ENCODE results near the gene DUSP9. TPM values are rescaled to one million over a fixed set of nuclear protein-coding genes. Genes with fewer than 3 reads are reported as not detected.

The DUSP9 gene
- total RNA-seq, 1 donor from 2014 or later = 0.21 TPM

- Mint-ChIP-seq H3K27ac (no peak overlapping the region), H3K4me1 (peaks cover 2% of the 10 kb centered on the region), H3K36me3 (no peaks in the 10 kb centered on the region), H3K27me3 (ENCODE audit: insufficient read depth, low read depth) (peaks cover 21% of the 10 kb centered on the region), H3K4me3 (no peak overlapping the region), H3K9me3 (peaks cover 28% of the 10 kb centered on the region)
- Histone ChIP-seq H2AFZ (replicated peaks) (no peak overlapping the region), H3K36me3 (no peaks in the 10 kb centered on the region), H3K4me3 (no peak overlapping the region), H3K4me2 (no peak overlapping the region), H3F3A (ENCODE audit: low read depth) (peaks cover 4% of the 10 kb centered on the region), H3K27ac (no peak overlapping the region), H4K20me1 (ENCODE audit: low read depth) (no peaks in the 10 kb centered on the region), H3K9ac (no peak overlapping the region), H3K27me3 (peaks cover 71% of the 10 kb centered on the region), H3K79me2 (ENCODE audit: low read depth) (no peaks in the 10 kb centered on the region), H3K4me1 (no peaks in the 10 kb centered on the region), H3K9me3 (ENCODE audit: low read depth) (no peaks in the 10 kb centered on the region)
- no peak for DNase-seq (ENCODE audit: low spot score)
- no peak for TF ChIP-seq EZH2 (IDR thresholded peaks at IDR 0.05)
- no peak for TF ChIP-seq EZH2phosphoT487 (IDR thresholded peaks at IDR 0.05)
- no peak for TF ChIP-seq CTCF (IDR thresholded peaks at IDR 0.05)
These were observed 38.6 kb upstream of the DUSP9 start for GRCh38 chrX:153608376-153608775.

- H3K9me3 ChIP-seq (ENCODE audit: low read depth) = no peaks in the 10 kb centered on the region
- H3K4me1 Mint-ChIP-seq = peaks cover 2% of the 10 kb centered on the region
- H4K20me1 ChIP-seq (ENCODE audit: low read depth) = no peaks in the 10 kb centered on the region
- no peak overlapping the region for H2AFZ ChIP-seq (replicated peaks)
- H3K27ac Mint-ChIP-seq = no peak overlapping the region
- peak overlapping the region; percentile 68 for H3K4me3 Mint-ChIP-seq
- peaks cover 21% of the 10 kb centered on the region for H3K27me3 Mint-ChIP-seq (ENCODE audit: insufficient read depth, low read depth)
- peaks cover 28% of the 10 kb centered on the region for H3K9me3 Mint-ChIP-seq
- no peaks in the 10 kb centered on the region for H3K36me3 Mint-ChIP-seq
- no peak for DNase-seq (ENCODE audit: low spot score)
- H3F3A ChIP-seq (ENCODE audit: low read depth) = peaks cover 4% of the 10 kb centered on the region
- H3K4me3 ChIP-seq = no peak overlapping the region
- no peaks in the 10 kb centered on the region for H3K36me3 ChIP-seq
- H3K9ac ChIP-seq = no peak overlapping the region
- TF ChIP-seq EZH2 (IDR thresholded peaks at IDR 0.05) (no peak), EZH2phosphoT487 (IDR thresholded peaks at IDR 0.05) (no peak), CTCF (IDR thresholded peaks at IDR 0.05) (no peak)
- no peak overlapping the region for H3K4me2 ChIP-seq
- H3K4me1 ChIP-seq = no peaks in the 10 kb centered on the region
- H3K79me2 ChIP-seq (ENCODE audit: low read depth) = no peaks in the 10 kb centered on the region
- H3K27me3 ChIP-seq = peaks cover 75% of the 10 kb centered on the region
- H3K27ac ChIP-seq = no peak overlapping the region
These were observed 38.2 kb upstream of the DUSP9 start for GRCh38 chrX:153608806-153609205.

- Histone ChIP-seq H3K79me2 (ENCODE audit: low read depth) (no peaks in the 10 kb centered on the region), H3K9ac (no peak overlapping the region), H3K4me2 (peak overlapping the region; percentile 64), H3K9me3 (ENCODE audit: low read depth) (no peaks in the 10 kb centered on the region), H4K20me1 (ENCODE audit: low read depth) (no peaks in the 10 kb centered on the region), H3F3A (ENCODE audit: low read depth) (peaks cover 4% of the 10 kb centered on the region), H3K27me3 (peaks cover 89% of the 10 kb centered on the region), H3K27ac (no peak overlapping the region), H3K4me3 (peak overlapping the region; percentile 45), H3K36me3 (no peaks in the 10 kb centered on the region), H2AFZ (replicated peaks) (no peak overlapping the region), H3K4me1 (no peaks in the 10 kb centered on the region)
- H3K9me3 Mint-ChIP-seq = peaks cover 28% of the 10 kb centered on the region
- H3K27ac Mint-ChIP-seq = no peak overlapping the region
- H3K36me3 Mint-ChIP-seq = no peaks in the 10 kb centered on the region
- H3K4me3 Mint-ChIP-seq = peak overlapping the region; percentile 79
- H3K4me1 Mint-ChIP-seq = peaks cover 2% of the 10 kb centered on the region
- TF ChIP-seq EZH2phosphoT487 (IDR thresholded peaks at IDR 0.05) (no peak), CTCF (IDR thresholded peaks at IDR 0.05) (peak; percentile 76)
- DNase-seq (ENCODE audit: low spot score) = peak; percentile 86
- peaks cover 23% of the 10 kb centered on the region for H3K27me3 Mint-ChIP-seq (ENCODE audit: insufficient read depth, low read depth)
These were observed 36.8 kb upstream of the DUSP9 start for GRCh38 chrX:153609917-153610835.
